H1 (cell line): ENCODE results near the gene LAMC3. TPM values are rescaled to one million over a fixed set of nuclear protein-coding genes. Genes with fewer than 3 reads are reported as not detected.

Source experiments
- CTCF ChIA-PET: fragments of 300-600 bp; sonication (Branson Sonifier 250); formaldehyde crosslinking; loops from one replicate; lab custom pipeline; 2021; ENCODE audit not compliant: partially characterized antibody; lab: Charles Lee
- POLR2A ChIA-PET: fragments of 300-600 bp; sonication (Branson Sonifier 250); formaldehyde crosslinking; loops from one replicate; lab custom pipeline; 2021; ENCODE audit warnings: inconsistent platforms; ENCODE audit not compliant: partially characterized antibody; lab: Charles Lee
- DNase-seq, 2 experiments: peaks; one replicate each; pipeline versions ENCODE4 v3.0.0 to v3.0.0-alpha.2; 2010 to 2022; ENCODE audit warnings: low spot score in 2 of 2, low read depth in 1 of 2, mixed read lengths in 1 of 2
- FAIRE-seq: peaks from 2 replicates; lab custom pipeline; 2011; peaks lifted over from hg19 to GRCh38; lab: Jason Lieb, UNC
- H2AFZ ChIP-seq: 2 replicates; pipeline ENCODE4 v1.8.1; 2012; ENCODE audit warnings: low read length, inconsistent platforms
- H2AK5ac ChIP-seq: 2 replicates; pipeline ENCODE4 v1.6.1; 2013; ENCODE audit warnings: low read depth, low read length
- H2BK120ac ChIP-seq: replicated peaks from 2 replicates; pipeline ENCODE3; 2013; ENCODE audit warnings: low read depth, low read length, inconsistent platforms
- H2BK12ac ChIP-seq: 2 replicates; pipeline ENCODE4 v1.6.1; 2013; ENCODE audit warnings: low read depth, low read length
- H2BK15ac ChIP-seq: 2 replicates; pipeline ENCODE4 v1.6.1; 2013; ENCODE audit warnings: low read length
- H2BK20ac ChIP-seq: 2 replicates; pipeline ENCODE4 v1.6.1; 2013; ENCODE audit warnings: low read length
- H2BK5ac ChIP-seq: 2 replicates; pipeline ENCODE4 v1.6.1; 2013; ENCODE audit warnings: low read depth, low read length
- H3K14ac ChIP-seq: 2 replicates; pipeline ENCODE4 v1.6.1; 2013; ENCODE audit warnings: inconsistent platforms; ENCODE audit not compliant: insufficient read length
- H3K18ac ChIP-seq: 2 replicates; pipeline ENCODE4 v1.6.1; 2013; ENCODE audit warnings: low read length; ENCODE audit errors: extremely low read depth
- H3K23ac ChIP-seq: 2 replicates; pipeline ENCODE4 v1.6.1; 2013; ENCODE audit warnings: inconsistent platforms; ENCODE audit not compliant: insufficient read length
- H3K23me2 ChIP-seq: 2 replicates; pipeline ENCODE4 v1.6.1; 2013; ENCODE audit warnings: low read depth, low read length
- H3K27ac ChIP-seq: 2 replicates; pipeline ENCODE4 v1.6.1; 2011; ENCODE audit warnings: low read depth, low read length, inconsistent platforms
- H3K27me3 ChIP-seq, 4 experiments: replicated peaks in 1 of 4; 1 replicate in 1 of 4; 2 replicates in 3 of 4; pipeline versions ENCODE4 v1.6.1 to v1.8.1; 2011 to 2013; ENCODE audit warnings: low read length in 3 of 4, mild to moderate bottlenecking in 3 of 4, inconsistent platforms in 2 of 4, mixed read lengths in 2 of 4, moderate library complexity in 1 of 4; ENCODE audit not compliant: control insufficient read depth in 3 of 4, insufficient read depth in 3 of 4; ENCODE audit errors: extremely low read depth in 1 of 4
- H3K36me3 ChIP-seq, 4 experiments: 2 replicates each; pipeline versions ENCODE4 v1.6.1 to v1.8.1; 2011 to 2013; ENCODE audit warnings: mild to moderate bottlenecking in 4 of 4, low read length in 3 of 4, moderate library complexity in 2 of 4, control low read depth in 1 of 4, inconsistent platforms in 1 of 4; ENCODE audit not compliant: insufficient read depth in 4 of 4, control insufficient read depth in 2 of 4
- H3K4ac ChIP-seq: replicated peaks from 2 replicates; pipeline ENCODE3; 2013; ENCODE audit warnings: low read length, low read depth, mixed read lengths, inconsistent platforms; ENCODE audit not compliant: insufficient read length
- H3K4me1 ChIP-seq, 4 experiments: replicated peaks in 1 of 4; 1 replicate in 1 of 4; 2 replicates in 3 of 4; pipeline versions ENCODE4 v1.6.1 to v1.8.1; 2011 to 2013; ENCODE audit warnings: low read length in 3 of 4, inconsistent platforms in 2 of 4, mixed read lengths in 1 of 4; ENCODE audit not compliant: insufficient read depth in 4 of 4, control insufficient read depth in 3 of 4
- H3K4me2 ChIP-seq, 2 experiments: 2 replicates each; pipeline versions ENCODE4 v1.6.1 to v1.8.1; 2011 to 2013; ENCODE audit warnings: low read depth in 2 of 2, low read length in 2 of 2, control low read depth in 1 of 2, inconsistent platforms in 1 of 2, mild to moderate bottlenecking in 1 of 2; ENCODE audit not compliant: insufficient read depth in 1 of 2
- H3K4me3 ChIP-seq, 4 experiments: fragments of 200-600, 300-600 bp in 1 of 4; sonication (generic), shearing (Covaris generic), sonication (Bioruptor Twin) in 1 of 4; 2 replicates each; pipeline versions ENCODE4 v1.5.1 to v1.8.1; 2011 to 2016; ENCODE audit warnings: low read length in 4 of 4, low read depth in 3 of 4, control low read depth in 2 of 4, inconsistent platforms in 2 of 4, mild to moderate bottlenecking in 2 of 4, mixed read lengths in 1 of 4, moderate library complexity in 1 of 4; ENCODE audit not compliant: insufficient read depth in 2 of 4; ENCODE audit errors: extremely low read depth in 1 of 4
- H3K56ac ChIP-seq: replicated peaks from 2 replicates; pipeline ENCODE3; 2013; ENCODE audit warnings: low read depth, mild to moderate bottlenecking, mixed read lengths, low read length, inconsistent platforms; ENCODE audit not compliant: insufficient read length
- H3K79me1 ChIP-seq: 2 replicates; pipeline ENCODE4 v1.6.1; 2013; ENCODE audit warnings: low read depth, low read length, control low read depth
- H3K79me2 ChIP-seq, 2 experiments: 2 replicates each; pipeline versions ENCODE4 v1.6.1 to v1.8.1; 2012 to 2013; ENCODE audit warnings: low read length in 2 of 2, mild to moderate bottlenecking in 2 of 2, inconsistent platforms in 1 of 2; ENCODE audit not compliant: insufficient read depth in 2 of 2, control insufficient read depth in 1 of 2
- H3K9ac ChIP-seq, 4 experiments: replicated peaks in 1 of 4; 1 replicate in 1 of 4; 2 replicates in 3 of 4; pipeline versions ENCODE4 v1.6.1 to v1.8.1; 2011 to 2013; ENCODE audit warnings: low read depth in 3 of 4, low read length in 3 of 4, control low read depth in 2 of 4, mild to moderate bottlenecking in 2 of 4, moderate library complexity in 2 of 4, inconsistent platforms in 1 of 4; ENCODE audit errors: extremely low read depth in 1 of 4
- H3K9me3 ChIP-seq, 2 experiments: 2 replicates each; pipeline versions ENCODE4 v1.6.1 to v1.8.1; 2012 to 2013; ENCODE audit warnings: mild to moderate bottlenecking in 2 of 2, moderate library complexity in 2 of 2, control low read depth in 1 of 2, inconsistent platforms in 1 of 2, low read depth in 1 of 2, low read length in 1 of 2, mixed read lengths in 1 of 2; ENCODE audit not compliant: insufficient read depth in 2 of 2
- H4K20me1 ChIP-seq, 2 experiments: replicated peaks in 1 of 2; 2 replicates each; pipeline versions ENCODE3 to v1.8.1; 2011 to 2013; ENCODE audit warnings: inconsistent platforms in 2 of 2, low read length in 2 of 2, mild to moderate bottlenecking in 1 of 2; ENCODE audit not compliant: insufficient read depth in 2 of 2, control insufficient read depth in 1 of 2
- H4K5ac ChIP-seq: 2 replicates; pipeline ENCODE4 v1.6.1; 2013; ENCODE audit warnings: low read length, low read depth, mixed read lengths, inconsistent platforms; ENCODE audit not compliant: insufficient read length
- H4K8ac ChIP-seq: 2 replicates; pipeline ENCODE4 v1.8.0; 2013; ENCODE audit warnings: mild to moderate bottlenecking, moderate library complexity, low read length, inconsistent platforms; ENCODE audit not compliant: insufficient read depth; ENCODE audit errors: extremely low read depth
- H4K91ac ChIP-seq: replicated peaks from 2 replicates; pipeline ENCODE3; 2013; ENCODE audit warnings: low read length, mixed read lengths, inconsistent platforms; ENCODE audit not compliant: insufficient read length
- KDM4A ChIP-seq: IDR thresholded peaks from one replicate; pipeline ENCODE4 v1.7.1; 2012; ENCODE audit warnings: low read depth, mild to moderate bottlenecking, moderate library complexity, low read length, inconsistent platforms; ENCODE audit not compliant: severe bottlenecking
- WGBS, 2 experiments: shearing (Covaris generic) in 1 of 2; methylation state at CpG; one replicate each; pipeline versions ENCODE4 v1.1.6 to v1.1.7; 2013 to 2015; ENCODE audit warnings: low lambda C conversion rate in 2 of 2, mixed read lengths in 2 of 2, inconsistent platforms in 1 of 2, low coverage in 1 of 2, missing lambda C conversion rate in 1 of 2; ENCODE audit not compliant: insufficient replicate concordance in 2 of 2, insufficient coverage in 1 of 2, insufficient read length in 1 of 2; ENCODE audit errors: extremely low coverage in 1 of 2, missing lambda C conversion rate in 1 of 2; 5-methylcytosine and 5-hydroxymethylcytosine counted together
- polyA plus RNA-seq, 7 experiments: library from polyadenylated mRNA; depleted of rRNA in 3 of 7; stranded (reverse) in 5 of 7; unstranded in 2 of 7; fragments of >200 nt in 5 of 7; fragments of 200-250 nt in 2 of 7; gene quantifications; 1 replicate in 5 of 7; 2 replicates in 1 of 7; 4 replicates in 1 of 7; pipeline versions ENCODE4 v1.2.1 to v1.2.3, GENCODE V29; 2011 to 2013; ENCODE audit warnings: missing spikeins in 2 of 7, mixed read lengths in 2 of 7
- total RNA-seq: library from RNA; stranded (reverse); fragmentation: NEBNext Ultra II Directional; extraction: Animal tissue kit (Norgen Biotek cat#: 25700); gene quantifications from 2 replicates; pipeline ENCODE4 v1.2.1, GENCODE V29; 2021

Gene LAMC3
- total and polyA plus RNA-seq, 2 of the 8 experiments (the other 6 are each of a cell fraction or from before 2014, with no cell fraction given): 9.3 to 12.3 TPM

GRCh38 chr9:130973686-130974281 is 35.2 kb upstream of the LAMC3 start:
- no peak overlapping the region for H3K56ac ChIP-seq
- no peak overlapping the region for H3K4ac ChIP-seq
- H4K8ac ChIP-seq: no peak overlapping the region
- no peak overlapping the region for H2AK5ac ChIP-seq
- H2AFZ ChIP-seq: no peak overlapping the region; the same call in 1 of the 2 replicates
- no peaks in the 10 kb centered on the region for H3K79me1 ChIP-seq
- no peak overlapping the region for H2BK120ac ChIP-seq
- no peaks in the 10 kb centered on the region for H3K9me3 ChIP-seq
- POLR2A ChIA-PET: interaction anchor here (1.0 kb wide), 1 partner anchor 11 kb away, joined by 4 read pairs; no protein-coding TSS in a partner anchor
- H4K5ac ChIP-seq: no peak overlapping the region
- H3K36me3 ChIP-seq: no peaks in the 10 kb centered on the region
- no peak overlapping the region for H3K9ac ChIP-seq
- no peak overlapping the region for H2BK5ac ChIP-seq
- CTCF ChIA-PET: interaction anchor here (0.8 to 3.3 kb wide), 18 partner anchors 9 to 290 kb away, joined by 3 to 17 read pairs (median 4); no protein-coding TSS in a partner anchor
- no peak overlapping the region for H2BK20ac ChIP-seq
- no peak overlapping the region; the same call in 1 of the 2 replicates for H3K18ac ChIP-seq
- H3K27me3 ChIP-seq: no peaks in the 10 kb centered on the region; a peak in 1 of 7 replicates
- H4K91ac ChIP-seq: no peak overlapping the region
- H4K20me1 ChIP-seq: no peaks in the 10 kb centered on the region
- no peaks in the 10 kb centered on the region for H3K79me2 ChIP-seq
- peaks cover 0 to 3% (median 0%) of the 10 kb centered on the region in 4 experiments; a peak in 1 of 7 replicates for H3K4me1 ChIP-seq
- H3K27ac ChIP-seq: no peak overlapping the region
- H3K4me2 ChIP-seq: no peak overlapping the region
- no peak for TF ChIP-seq KDM4A
- peaks cover 4% of the 10 kb centered on the region; the same call in 1 of the 2 replicates for H3K23me2 ChIP-seq
- H2BK15ac ChIP-seq: no peak overlapping the region
- no peak overlapping the region for H3K14ac ChIP-seq
- no peak overlapping the region for H2BK12ac ChIP-seq
- no peak overlapping the region for H3K4me3 ChIP-seq
- FAIRE-seq (no peak), DNase-seq (no peak)
- no peak overlapping the region for H3K23ac ChIP-seq
- WGBS, 2 experiments: 89% methylated on average over 21 of the region's 21 CpGs; no CpG with 5 or more reads in 1 of the 2 experiments
